Karpas-422 (cell line): ENCODE measurements around the gene DNAH17. TPM values are rescaled to one million over a fixed set of nuclear protein-coding genes. Genes with fewer than 3 reads are reported as not detected.

Source experiments
- DNase-seq: peaks from one replicate; pipeline ENCODE4 v3.0.0-alpha.2; 2015
- H2AFZ ChIP-seq: fragments of 200-600 bp; sonication (generic); 2 replicates; pipeline ENCODE4 v1.6.1; 2014; ENCODE audit warnings: antibody characterized with exemption, low read length, mixed read lengths
- H3K27ac ChIP-seq: fragments of 200-600 bp; sonication (generic); 2 replicates; pipeline ENCODE4 v1.5.1; 2014; ENCODE audit warnings: mild to moderate bottlenecking, low read length, moderate library complexity
- H3K27me3 ChIP-seq: fragments of 200-600 bp; sonication (generic); 2 replicates; pipeline ENCODE4 v1.6.1; 2014; ENCODE audit warnings: low read length, mixed read lengths
- H3K36me3 ChIP-seq: fragments of 200-600 bp; sonication (generic); 2 replicates; pipeline ENCODE4 v1.6.1; 2014; ENCODE audit warnings: low read length, mixed read lengths; ENCODE audit not compliant: insufficient read depth
- H3K4me1 ChIP-seq: fragments of 200-600 bp; sonication (generic); 2 replicates; pipeline ENCODE4 v1.6.1; 2014; ENCODE audit warnings: mild to moderate bottlenecking, low read length, mixed read lengths
- H3K4me2 ChIP-seq: fragments of 200-600 bp; sonication (generic); 2 replicates; pipeline ENCODE4 v1.6.1; 2014; ENCODE audit warnings: low read length, low read depth, mild to moderate bottlenecking; ENCODE audit not compliant: poor library complexity, severe bottlenecking
- H3K4me3 ChIP-seq: fragments of 200-600 bp; sonication (generic); 2 replicates; pipeline ENCODE4 v1.5.1; 2014; ENCODE audit warnings: mild to moderate bottlenecking, antibody characterized with exemption, low read length, mixed read lengths
- H3K79me2 ChIP-seq: fragments of 200-600 bp; sonication (generic); 2 replicates; pipeline ENCODE4 v1.6.1; 2014; ENCODE audit warnings: mild to moderate bottlenecking, low read length, mixed read lengths
- H3K9ac ChIP-seq: fragments of 200-600 bp; sonication (generic); 2 replicates; pipeline ENCODE4 v1.6.0; 2014; ENCODE audit warnings: low read length
- H3K9me2 ChIP-seq: fragments of 200-600 bp; sonication (generic), shearing (Covaris generic); replicated peaks from 2 replicates; pipeline ENCODE4 v1.6.0; 2014; ENCODE audit warnings: mild to moderate bottlenecking, low read length, moderate library complexity; ENCODE audit not compliant: insufficient read depth
- H3K9me3 ChIP-seq: fragments of 300-700, 200-600 bp; sonication (generic); 2 replicates; pipeline ENCODE4 v1.6.1; 2014; ENCODE audit warnings: low read length, mixed read lengths
- H4K20me1 ChIP-seq: fragments of 200-600 bp; sonication (generic); 2 replicates; pipeline ENCODE4 v1.6.1; 2014; ENCODE audit warnings: mild to moderate bottlenecking, antibody characterized with exemption, low read length, low read depth; ENCODE audit not compliant: insufficient read depth
- total RNA-seq: library from RNA; depleted of rRNA; stranded (reverse); fragments of >200 nt; shearing (Covaris generic); gene quantifications from 2 replicates; pipeline ENCODE4 v1.2.3, GENCODE V29; 2014; ENCODE audit warnings: low replicate concordance

Gene DNAH17
- total RNA-seq, 1 experiment from 2014 or later: not detected

GRCh38 chr17:78561166-78561565 lies 16.0 kb downstream of the DNAH17 start:
- no peaks in the 10 kb centered on the region for H4K20me1 ChIP-seq
- no peak overlapping the region for H2AFZ ChIP-seq
- no peaks in the 10 kb centered on the region for H3K79me2 ChIP-seq
- H3K36me3 ChIP-seq: no peaks in the 10 kb centered on the region
- no peak overlapping the region for H3K4me3 ChIP-seq
- no peaks in the 10 kb centered on the region for H3K9me3 ChIP-seq
- H3K9ac ChIP-seq: no peak overlapping the region
- H3K4me2 ChIP-seq: no peak overlapping the region
- H3K27me3 ChIP-seq: no peaks in the 10 kb centered on the region; the same call in 1 of the 2 replicates
- H3K27ac ChIP-seq: no peak overlapping the region
- no peaks in the 10 kb centered on the region for H3K9me2 ChIP-seq
- peaks cover 14% of the 10 kb centered on the region for H3K4me1 ChIP-seq
- DNase-seq: no peak

DNA sequence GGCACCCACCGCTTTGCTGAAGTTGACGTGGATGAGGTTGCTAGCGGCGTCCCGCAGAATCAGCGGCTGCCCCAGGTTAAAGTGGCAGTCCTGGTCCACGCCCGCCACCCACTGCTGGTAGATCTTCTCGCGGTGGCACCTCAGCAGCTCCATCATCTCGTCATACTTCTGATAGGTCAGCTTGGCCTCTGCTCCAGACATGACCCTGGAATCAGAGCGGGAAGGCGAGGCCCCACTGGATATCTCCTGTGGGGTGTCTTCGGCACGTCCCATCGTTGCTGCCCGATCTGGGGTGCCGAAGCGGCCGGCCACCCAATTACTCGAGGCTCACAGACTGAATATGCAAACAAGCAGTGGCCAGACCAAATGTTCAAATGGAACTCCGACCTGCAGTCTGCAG lies 16.5 kb downstream of the DNAH17 start:
- no peak overlapping the region for H3K27ac ChIP-seq
- no peaks in the 10 kb centered on the region for H3K9me2 ChIP-seq
- no peaks in the 10 kb centered on the region; the same call in 1 of the 2 replicates for H3K27me3 ChIP-seq
- no peak for DNase-seq
- H3K79me2 ChIP-seq: no peaks in the 10 kb centered on the region
- no peak overlapping the region for H3K9ac ChIP-seq
- no peaks in the 10 kb centered on the region for H3K9me3 ChIP-seq
- no peak overlapping the region for H3K4me3 ChIP-seq
- H3K4me1 ChIP-seq: peaks cover 14% of the 10 kb centered on the region
- H3K36me3 ChIP-seq: no peaks in the 10 kb centered on the region
- no peak overlapping the region for H2AFZ ChIP-seq
- H4K20me1 ChIP-seq: no peaks in the 10 kb centered on the region
- no peak overlapping the region for H3K4me2 ChIP-seq

GRCh38 chr17:78559749-78560368 lies 17.3 kb downstream of the DNAH17 start:
- no peaks in the 10 kb centered on the region for H3K9me2 ChIP-seq
- H4K20me1 ChIP-seq: no peaks in the 10 kb centered on the region
- no peaks in the 10 kb centered on the region for H3K36me3 ChIP-seq
- H3K9ac ChIP-seq: no peak overlapping the region
- peak; percentile 52 for DNase-seq
- H3K4me1 ChIP-seq: peaks cover 14% of the 10 kb centered on the region
- no peak overlapping the region for H3K4me3 ChIP-seq
- H3K4me2 ChIP-seq: no peak overlapping the region
- no peaks in the 10 kb centered on the region for H3K79me2 ChIP-seq
- no peak overlapping the region for H2AFZ ChIP-seq
- no peak overlapping the region for H3K27ac ChIP-seq
- no peaks in the 10 kb centered on the region for H3K9me3 ChIP-seq
- H3K27me3 ChIP-seq: no peaks in the 10 kb centered on the region; the same call in 1 of the 2 replicates

GRCh38 chr17:78558989-78559388 lies 18.2 kb downstream of the DNAH17 start:
- Histone ChIP-seq H3K4me3 (no peak overlapping the region), H3K9me3 (no peaks in the 10 kb centered on the region), H3K9me2 (no peaks in the 10 kb centered on the region), H3K36me3 (no peaks in the 10 kb centered on the region), H3K9ac (no peak overlapping the region), H3K79me2 (no peaks in the 10 kb centered on the region), H3K27me3 (no peaks in the 10 kb centered on the region; the same call in 1 of the 2 replicates), H4K20me1 (no peaks in the 10 kb centered on the region), H3K4me2 (no peak overlapping the region), H3K4me1 (peaks cover 14% of the 10 kb centered on the region), H2AFZ (no peak overlapping the region), H3K27ac (no peak overlapping the region)
- no peak for DNase-seq

GRCh38 chr17:78558181-78558850 lies 18.9 kb downstream of the DNAH17 start:
- Histone ChIP-seq H3K4me3 (no peak overlapping the region), H3K4me2 (no peak overlapping the region), H3K27ac (no peak overlapping the region), H4K20me1 (no peaks in the 10 kb centered on the region), H2AFZ (no peak overlapping the region), H3K9me3 (no peaks in the 10 kb centered on the region), H3K9me2 (no peaks in the 10 kb centered on the region), H3K27me3 (no peaks in the 10 kb centered on the region; the same call in 1 of the 2 replicates), H3K36me3 (no peaks in the 10 kb centered on the region), H3K4me1 (peaks cover 14% of the 10 kb centered on the region), H3K9ac (no peak overlapping the region), H3K79me2 (no peaks in the 10 kb centered on the region)
- no peak for DNase-seq

GRCh38 chr17:78557598-78558039 lies 19.6 kb downstream of the DNAH17 start:
- no peaks in the 10 kb centered on the region for H3K9me3 ChIP-seq
- H3K27ac ChIP-seq: no peak overlapping the region
- no peaks in the 10 kb centered on the region; the same call in 1 of the 2 replicates for H3K27me3 ChIP-seq
- H3K4me2 ChIP-seq: peak overlapping the region; percentile 33
- H3K9ac ChIP-seq: no peak overlapping the region
- H3K4me1 ChIP-seq: peaks cover 14% of the 10 kb centered on the region
- no peak overlapping the region for H2AFZ ChIP-seq
- no peak overlapping the region for H3K4me3 ChIP-seq
- no peaks in the 10 kb centered on the region for H3K79me2 ChIP-seq
- DNase-seq: peak; percentile 77
- H4K20me1 ChIP-seq: no peaks in the 10 kb centered on the region
- no peaks in the 10 kb centered on the region for H3K36me3 ChIP-seq
- H3K9me2 ChIP-seq: no peaks in the 10 kb centered on the region

DNA sequence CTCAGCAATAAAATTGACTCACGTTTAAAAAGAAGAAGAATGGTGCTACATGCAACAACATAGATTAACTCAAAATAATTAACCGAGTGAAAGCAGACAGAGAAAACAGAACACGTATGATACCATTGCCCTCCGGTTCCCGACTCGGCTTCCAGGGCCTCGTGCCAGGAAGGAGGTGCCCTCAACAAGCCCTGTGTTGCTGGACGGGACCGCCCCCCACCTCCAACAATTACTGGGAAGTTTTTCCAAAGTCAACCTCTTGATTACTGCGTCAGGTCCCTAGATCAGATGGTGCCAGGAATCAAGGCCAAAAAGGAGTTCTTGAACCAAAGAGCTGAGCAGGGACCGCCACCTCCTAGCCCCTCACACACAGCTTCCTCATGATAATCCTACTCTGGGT lies 20.4 kb downstream of the DNAH17 start:
- no peak overlapping the region for H3K9ac ChIP-seq
- H3K79me2 ChIP-seq: no peaks in the 10 kb centered on the region
- peaks cover 14% of the 10 kb centered on the region for H3K4me1 ChIP-seq
- no peak overlapping the region for H3K27ac ChIP-seq
- no peaks in the 10 kb centered on the region for H3K9me2 ChIP-seq
- H3K9me3 ChIP-seq: no peaks in the 10 kb centered on the region
- H3K36me3 ChIP-seq: no peaks in the 10 kb centered on the region
- H4K20me1 ChIP-seq: no peaks in the 10 kb centered on the region
- H3K27me3 ChIP-seq: no peaks in the 10 kb centered on the region; the same call in 1 of the 2 replicates
- DNase-seq: no peak
- H3K4me3 ChIP-seq: no peak overlapping the region
- no peak overlapping the region for H2AFZ ChIP-seq
- H3K4me2 ChIP-seq: no peak overlapping the region

DNA sequence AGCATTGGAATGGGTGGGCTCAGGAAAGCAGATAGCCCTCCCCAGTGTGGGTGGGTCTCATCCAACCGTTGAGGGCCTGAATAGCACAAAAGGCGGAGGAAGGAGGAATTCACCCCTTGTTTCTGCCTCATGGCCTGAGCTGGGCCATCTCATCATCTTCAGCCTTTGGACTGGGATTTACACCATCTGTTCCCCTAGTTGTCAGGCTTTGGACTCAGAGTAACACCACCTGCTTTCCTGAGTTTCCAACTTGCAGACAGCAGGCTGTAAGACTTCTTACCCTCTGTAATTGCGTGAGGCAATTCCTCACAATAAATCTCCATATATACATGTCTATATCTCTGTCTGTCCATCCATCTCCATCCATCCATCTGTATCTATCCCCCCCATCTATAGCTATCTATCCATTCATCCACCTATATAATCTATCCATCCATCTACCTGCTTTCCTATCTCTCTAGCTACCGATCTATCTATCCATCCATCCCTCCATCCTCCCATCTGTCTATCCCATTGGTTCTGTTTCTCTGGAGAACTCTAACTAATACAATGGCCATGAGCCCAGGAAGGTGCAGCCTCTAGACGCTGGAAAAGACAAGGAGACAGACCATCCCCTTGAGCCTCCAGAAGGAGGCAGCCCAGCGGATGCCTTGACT lies 21.3 kb downstream of the DNAH17 start:
- no peak for DNase-seq
- Histone ChIP-seq H3K36me3 (no peaks in the 10 kb centered on the region), H3K27ac (no peak overlapping the region)

More for the DNA sequence above, 21.3 kb downstream of the DNAH17 start:
- Histone ChIP-seq H3K79me2 (no peaks in the 10 kb centered on the region), H3K4me2 (no peak overlapping the region), H2AFZ (no peak overlapping the region), H4K20me1 (no peaks in the 10 kb centered on the region), H3K9ac (no peak overlapping the region), H3K9me2 (no peaks in the 10 kb centered on the region), H3K27me3 (no peaks in the 10 kb centered on the region; the same call in 1 of the 2 replicates), H3K4me3 (no peak overlapping the region), H3K4me1 (peaks cover 14% of the 10 kb centered on the region), H3K9me3 (no peaks in the 10 kb centered on the region)
